CD4-positive, alpha-beta T cell treated with Interleukin-17A for 1 hour (primary cell): Measurements from ENCODE around the gene OS9.
A peak's percentile ranks its signal among the peaks of the same experiment; 100 is the strongest.

Source experiments
- DNase-seq: peaks from one replicate; pipeline ENCODE4 v3.0.0-alpha.2; 2020

Gene OS9

DNA sequence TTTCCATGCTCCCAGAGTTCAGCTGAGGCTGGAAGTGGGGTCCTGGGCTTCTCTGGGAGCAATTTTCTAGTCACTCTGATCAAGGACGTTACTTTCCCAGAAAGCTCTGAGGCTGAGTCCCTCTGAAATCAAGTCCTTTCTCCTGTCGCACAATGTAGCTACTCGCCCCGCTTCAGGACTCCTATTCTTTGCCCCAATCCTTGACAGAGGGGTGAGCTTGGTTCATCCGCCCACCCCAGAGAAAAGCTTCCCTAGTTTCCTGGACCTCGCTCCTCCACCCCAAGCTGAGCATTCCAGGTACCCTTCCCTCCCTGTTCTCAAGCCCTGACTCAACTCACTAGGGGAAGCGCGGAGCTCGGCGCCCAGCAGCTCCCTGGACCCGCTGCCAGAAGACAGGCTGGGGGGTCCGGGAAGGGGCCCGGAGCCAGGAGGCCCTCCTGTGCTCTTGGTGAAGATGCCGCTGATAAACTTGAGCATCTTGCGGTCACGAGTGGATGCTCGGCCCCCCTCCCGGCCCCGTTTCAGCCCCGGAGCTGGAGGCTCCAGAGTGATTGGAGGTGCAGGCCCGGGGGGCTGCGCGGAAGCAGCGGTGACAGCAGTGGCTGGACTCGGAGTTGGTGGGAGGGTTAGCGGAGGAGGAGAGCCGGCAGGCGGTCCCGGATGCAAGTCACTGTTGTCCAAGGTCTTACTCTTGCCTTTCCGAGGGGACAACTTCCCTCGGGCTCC, 43.0 kb downstream of the OS9 start:
- DNase-seq = no peak

DNA sequence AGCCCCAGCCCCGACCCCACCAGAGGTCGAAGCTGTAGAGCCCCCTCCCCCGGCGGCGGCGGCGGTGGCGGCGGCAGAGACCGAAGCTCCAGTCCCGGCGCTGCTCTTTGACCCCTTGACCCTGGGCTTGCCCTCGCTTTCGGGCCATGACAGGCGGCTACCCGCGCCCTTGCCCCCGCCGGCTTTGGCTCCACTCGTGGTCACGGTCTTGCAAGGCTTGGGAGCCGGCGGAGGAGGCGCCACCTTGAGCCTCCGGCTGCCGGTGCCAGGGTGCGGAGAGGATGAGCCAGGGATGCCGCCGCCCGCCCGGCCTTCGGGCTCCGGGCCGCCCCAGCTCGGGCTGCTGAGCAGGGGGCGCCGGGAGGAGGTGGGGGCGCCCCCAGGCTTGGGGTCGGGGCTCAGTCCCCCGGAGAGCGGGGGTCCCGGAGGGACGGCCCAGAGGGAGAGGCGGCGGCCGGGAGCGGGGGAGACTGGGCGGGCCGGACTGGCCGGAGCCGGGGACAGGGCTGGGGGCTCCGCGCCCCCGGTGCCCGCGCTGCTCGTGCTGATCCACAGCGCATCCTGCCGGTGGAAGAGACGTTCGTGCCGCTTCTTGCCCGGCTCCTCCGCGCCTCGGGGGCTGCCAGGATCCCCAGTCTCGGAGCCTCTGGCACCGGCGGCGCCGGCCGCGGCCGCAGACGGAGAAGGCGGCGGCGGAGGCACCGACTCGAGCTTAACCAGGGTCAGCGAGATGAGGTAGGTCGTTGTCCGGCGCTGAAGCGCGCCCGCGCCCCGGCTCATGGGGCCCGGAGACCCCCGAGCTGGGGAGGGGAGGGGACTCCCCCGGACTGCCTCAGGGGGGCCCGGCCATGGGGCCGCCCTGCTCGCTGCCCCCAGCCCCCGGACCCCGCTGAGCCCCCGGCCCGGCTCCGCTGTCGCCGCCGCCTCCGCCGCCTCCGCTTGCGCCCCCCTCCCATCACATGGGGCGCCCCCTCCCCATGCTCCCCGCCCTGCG, 43.8 kb downstream of the OS9 start:
- DNase-seq = no peak

DNA sequence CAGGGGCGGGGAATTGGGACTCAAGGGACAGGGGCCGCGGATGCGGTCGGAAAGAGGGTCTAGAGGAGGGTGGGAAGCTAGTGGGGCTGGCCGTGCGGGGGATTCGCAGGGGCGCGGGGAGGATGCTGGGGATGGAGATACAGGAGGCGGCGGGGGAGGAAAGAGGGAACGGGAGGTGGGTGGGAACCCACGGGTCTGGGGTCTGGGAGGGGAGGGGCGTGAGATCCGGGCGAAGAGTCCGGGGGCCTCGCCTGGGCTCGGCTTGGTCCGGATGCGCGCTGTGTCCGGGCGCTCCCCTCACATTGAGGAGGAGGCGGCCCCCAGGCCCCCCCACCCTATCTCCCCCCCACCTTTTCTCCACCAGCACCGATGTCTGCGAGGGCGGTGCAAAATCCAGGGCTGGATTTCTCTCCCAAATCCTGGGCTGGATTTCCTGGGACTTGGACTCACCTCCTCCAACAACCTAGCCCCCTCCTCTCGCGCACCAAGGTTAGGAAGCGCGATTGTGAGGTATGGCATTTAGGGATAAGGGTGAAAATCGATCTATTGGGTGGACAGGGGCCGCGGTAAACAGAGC, 44.8 kb downstream of the OS9 start, which contains the start of gene AGAP2:
AGAP2 (minus strand) TSS at position 82 of the 577 bp plus-strand sequence. CDS start 496 bp downstream, outside the sequence.
- DNase-seq = no peak

DNA sequence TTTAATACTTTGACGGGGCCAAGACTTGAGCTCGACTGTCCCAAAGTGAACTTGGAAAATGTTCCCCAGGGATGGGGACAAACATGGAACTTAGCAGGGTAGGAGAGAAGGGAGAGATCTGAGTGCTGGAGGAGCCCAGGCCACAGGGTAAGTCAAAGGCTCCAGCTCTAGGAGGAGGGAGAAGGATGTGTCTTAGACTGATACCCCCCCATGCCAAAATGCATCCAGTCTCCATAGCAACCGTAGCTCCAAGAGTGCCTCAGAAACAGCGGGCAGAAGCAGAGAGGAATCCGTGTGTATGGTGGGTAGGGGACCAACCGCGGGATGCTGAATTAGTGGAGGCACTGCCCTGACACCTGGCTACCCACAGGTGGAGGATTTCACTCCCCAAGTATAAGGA, 45.5 kb downstream of the OS9 start:
- DNase-seq = no peak

DNA sequence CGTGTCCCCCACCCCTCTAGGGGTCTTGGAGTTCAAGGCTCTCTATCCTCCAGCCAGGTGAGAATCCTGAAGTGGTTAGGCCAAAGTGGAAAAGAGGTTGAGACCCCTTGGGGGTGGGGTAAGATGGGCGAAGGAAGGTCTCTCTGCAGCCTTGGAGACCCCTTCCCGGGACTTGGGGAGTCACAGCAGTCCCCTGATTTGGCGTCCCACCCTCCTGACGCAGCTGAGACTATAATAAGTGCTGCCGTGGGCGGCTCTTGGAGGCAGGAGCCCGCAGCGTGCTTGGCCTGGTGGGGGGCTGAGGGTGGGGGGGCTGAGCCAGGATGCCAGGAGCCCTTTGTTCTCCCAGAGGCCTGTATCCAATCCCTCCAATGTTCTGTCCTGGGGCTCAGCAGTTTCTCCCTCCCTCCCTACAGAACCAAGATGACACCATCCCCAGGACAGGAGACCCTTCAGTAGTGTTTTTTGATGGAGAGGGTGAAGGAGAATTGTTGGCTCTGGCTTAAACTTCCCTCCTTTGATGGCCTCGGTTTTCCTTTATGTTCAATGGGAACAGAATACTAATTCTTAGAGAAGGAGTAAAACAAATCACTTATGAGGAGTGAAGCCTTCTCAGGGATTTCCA, 46.1 kb downstream of the OS9 start:
- no peak for DNase-seq

DNA sequence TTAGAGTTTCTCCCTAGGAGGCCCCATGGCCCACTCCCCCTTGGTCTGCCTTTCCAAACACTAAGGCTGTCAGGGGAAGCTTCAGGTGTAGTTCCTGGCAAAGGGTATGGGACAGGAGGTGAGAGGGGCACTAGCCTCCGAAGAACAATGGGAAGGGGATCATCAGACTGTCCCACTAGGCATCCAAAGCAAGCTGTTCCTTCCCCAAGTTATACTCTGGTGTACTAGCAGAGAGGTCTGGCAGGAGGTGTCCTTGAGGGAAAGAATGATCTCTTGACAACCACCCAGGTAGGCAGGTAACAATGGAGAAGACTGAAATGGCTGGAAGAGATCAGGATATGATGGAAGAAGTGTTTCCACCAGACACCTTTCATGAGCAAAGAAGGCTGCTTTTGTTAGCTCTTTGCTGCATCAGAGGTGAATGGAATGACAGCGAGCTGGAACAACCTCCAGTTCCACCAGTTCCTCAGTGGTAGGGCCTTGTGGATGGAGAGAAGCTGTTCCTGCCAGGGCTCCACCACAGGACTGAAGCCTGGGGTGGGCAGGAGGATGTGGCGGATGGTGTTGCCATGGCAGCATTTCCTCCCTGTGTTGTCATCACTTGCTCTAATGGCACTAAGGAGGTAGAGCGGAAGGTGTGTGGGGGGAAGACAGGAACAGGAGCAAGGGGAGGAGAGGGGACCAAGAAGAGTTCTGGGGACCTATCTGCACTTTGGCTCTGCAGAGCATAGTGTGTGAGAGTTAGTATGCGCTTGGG, 46.9 kb downstream of the OS9 start:
- peak; percentile 91 for DNase-seq

DNA sequence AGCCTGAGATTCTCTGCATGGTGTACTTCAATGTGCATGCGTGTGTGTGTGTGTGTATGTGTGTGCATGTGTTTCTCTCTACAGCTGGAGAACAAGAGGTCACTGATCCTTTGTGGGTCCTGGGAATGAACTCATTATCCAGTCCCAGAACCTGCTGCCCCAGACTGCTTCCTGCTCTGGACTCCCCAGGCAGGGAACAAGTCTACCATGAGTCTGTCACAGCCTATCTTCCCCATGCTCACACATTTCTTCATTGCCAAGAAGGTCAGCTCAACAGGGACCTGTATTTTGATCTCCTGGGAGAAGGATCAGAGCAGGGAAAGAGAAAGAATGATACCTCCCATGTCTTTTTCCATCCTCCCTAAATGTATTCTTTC, 47.5 kb downstream of the OS9 start:
- DNase-seq = no peak

DNA sequence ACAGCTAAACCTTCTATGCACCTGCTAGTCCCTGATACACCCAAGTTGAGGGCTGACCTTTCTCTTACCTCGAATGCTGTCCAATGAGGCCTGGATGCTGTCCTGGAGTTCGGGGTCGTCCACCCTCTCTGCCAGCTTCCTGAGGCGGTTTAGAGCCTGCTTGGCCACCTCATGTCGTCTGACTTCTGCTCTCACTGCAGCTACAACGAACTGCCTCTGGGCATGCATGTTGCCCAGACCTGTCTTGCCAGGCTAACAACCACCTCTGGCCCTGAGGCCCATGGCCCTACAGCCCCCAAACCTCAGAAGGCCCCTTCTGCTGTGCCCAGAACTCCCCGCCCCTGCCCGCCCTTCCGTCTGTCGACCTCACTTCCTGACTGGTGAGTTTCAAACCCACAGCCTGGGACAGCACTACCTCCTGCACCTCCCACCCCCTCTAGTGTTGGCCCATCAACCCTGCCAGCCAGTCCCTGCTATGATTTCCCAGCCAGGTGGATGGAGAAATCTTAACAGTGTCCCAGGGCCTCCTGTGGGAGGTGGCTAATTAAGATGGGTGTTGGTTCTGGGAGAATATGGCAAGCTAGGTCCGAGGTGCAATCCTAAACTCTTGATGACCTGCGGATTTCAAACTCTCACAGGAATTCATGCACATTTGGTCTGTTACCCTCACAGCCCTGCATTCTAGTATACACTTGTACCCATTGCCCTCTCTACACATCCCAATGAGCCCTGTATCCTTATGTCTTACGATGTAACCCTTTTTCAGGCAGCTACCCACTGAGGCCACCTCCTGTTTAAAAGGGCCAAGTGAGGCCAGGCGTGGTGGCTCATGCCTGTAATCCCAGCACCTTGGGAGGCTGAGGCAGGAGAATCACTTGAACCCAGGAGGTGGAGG, 48.2 kb downstream of the OS9 start:
- DNase-seq = peak; percentile 91

DNA sequence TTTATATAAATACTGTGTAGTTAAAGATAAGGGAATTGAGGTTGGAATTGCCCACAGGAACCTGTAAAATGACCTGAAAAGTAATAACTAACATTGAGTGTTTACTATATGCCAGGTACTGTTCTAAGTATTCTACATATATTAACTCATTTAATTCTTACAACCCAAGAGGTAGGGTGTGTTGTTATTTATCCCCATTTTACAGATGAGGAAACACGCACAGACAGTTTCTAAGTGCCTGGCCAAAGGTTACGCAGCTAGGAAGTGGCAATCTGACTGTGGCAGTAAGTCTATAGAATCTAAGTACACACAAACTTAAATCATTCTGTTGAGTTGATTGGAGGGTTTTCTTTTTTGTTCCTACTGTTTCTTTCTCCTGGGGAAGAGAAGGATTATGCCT, 49.8 kb downstream of the OS9 start:
- no peak for DNase-seq

DNA sequence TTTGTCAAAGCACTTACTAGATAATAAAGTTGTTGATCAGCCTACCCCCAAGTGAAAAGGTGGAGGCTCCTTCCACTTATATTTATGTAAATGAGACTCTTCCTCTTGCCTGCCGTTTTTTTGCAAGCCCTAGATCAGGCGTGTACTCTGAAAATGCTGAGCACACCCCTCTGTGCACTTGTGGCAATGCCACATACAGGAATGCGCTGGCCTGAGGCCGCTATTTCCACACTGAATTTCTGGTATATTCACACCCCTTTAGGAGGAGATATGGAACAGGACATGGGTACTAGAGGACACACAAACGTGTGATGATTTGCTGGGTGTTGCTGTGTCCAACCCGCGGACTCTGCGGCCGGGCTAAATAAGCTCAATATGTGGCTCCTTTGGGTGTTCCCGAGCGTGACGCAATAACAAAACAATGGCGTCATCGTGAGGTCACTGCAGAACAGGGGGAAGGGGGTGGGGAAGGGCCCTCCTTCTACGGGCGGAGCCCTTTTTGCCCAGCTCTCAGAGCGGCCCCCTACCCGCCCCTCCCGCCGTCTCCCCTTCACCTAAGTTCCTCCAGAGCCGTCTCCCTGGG, 50.4 kb downstream of the OS9 start:
- DNase-seq = peak; percentile 88

DNA sequence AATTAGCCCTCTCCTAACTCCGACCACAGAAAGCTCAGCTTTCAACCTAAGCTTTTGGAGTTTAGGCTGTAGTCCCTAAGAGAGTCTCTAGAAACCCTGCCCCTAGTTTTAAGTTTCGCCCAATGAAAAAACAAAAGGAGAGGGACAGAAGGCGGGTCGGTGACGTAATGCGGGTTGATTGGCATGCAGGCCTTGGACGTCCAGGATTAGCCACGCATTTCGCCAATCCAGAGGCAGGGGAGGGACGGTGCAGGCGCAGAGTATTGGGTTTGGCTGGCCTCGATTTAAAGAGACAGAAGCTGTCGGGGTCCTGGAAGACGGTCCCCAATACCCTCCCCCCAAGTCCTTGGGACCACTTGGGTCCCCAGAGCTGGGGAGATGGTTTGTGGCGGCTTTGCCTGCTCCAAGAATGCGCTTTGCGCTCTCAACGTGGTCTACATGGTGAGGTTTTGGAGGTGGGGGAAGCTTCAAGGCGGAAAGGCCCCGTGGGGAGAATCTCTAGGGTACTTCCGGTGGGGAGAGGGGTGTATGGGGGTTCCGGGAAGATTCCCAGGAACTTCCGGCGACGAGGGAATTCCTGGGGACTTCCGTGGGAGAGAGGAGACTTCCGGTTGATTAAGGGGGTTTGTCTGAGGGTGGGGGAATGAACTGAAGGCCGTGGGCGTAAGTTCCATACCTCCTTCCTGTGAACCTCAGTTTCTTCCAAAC, 51.0 kb downstream of the OS9 start, which contains the start of gene TSPAN31:
TSPAN31 (plus strand) TSS at position 263 of the 708 bp plus-strand sequence; CDS start at position 379, 116 bp downstream.
- DNase-seq = peak; percentile 97

DNA sequence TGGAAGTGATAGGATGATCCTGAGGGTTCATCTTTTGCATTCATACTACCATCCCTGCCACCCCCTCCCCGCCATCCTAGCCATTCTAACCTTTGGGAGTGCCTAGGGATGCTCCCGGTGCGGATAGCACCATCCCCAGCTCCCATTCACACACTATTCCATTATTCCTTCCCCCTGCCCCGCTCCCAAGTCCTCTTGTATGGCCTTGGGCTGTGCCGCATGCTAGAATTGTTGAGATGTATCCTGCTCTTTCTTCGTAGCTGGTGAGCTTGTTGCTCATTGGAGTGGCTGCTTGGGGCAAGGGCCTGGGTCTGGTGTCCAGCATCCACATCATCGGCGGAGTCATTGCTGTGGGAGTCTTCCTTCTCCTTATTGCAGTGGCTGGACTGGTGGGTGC, 51.6 kb downstream of the OS9 start:
- DNase-seq = no peak

DNA sequence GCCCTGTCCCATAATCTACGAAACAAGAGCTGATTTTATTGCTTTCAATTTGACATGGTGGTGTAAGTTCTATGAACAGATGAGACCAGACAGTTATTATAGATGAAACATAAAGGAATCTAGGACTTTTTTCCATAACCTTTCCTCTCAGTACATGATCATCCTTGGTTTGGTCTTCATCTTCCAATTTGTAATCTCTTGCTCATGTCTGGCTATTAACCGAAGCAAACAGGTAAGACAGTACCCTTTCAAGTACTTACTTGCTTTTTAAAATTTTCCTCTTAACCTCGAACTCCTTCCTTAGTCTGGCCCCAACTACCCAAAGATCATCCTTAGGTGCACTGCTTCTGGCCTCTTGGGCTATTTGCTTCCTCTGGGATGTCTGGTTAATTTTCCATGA, 52.1 kb downstream of the OS9 start:
- DNase-seq = no peak

DNA sequence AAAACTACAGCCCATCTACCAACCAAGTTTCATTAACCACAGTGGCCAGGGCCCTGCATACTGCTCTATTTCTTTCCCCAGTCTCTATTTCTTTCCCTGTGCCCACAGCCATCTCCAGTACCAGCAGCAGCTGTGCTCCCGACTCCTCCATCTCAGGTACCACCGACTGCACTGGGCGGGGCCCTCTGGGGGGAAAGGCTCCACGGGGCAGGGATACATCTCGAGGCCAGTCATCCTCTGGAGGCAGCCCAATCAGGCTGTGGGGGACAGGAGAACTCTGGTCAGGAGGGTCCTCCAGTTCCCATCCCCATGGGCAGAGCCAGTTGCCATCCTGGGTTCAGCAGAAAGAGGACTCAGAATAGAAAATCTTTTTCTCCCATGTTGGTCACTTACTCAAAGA, 55.1 kb downstream of the OS9 start:
- DNase-seq = no peak

DNA sequence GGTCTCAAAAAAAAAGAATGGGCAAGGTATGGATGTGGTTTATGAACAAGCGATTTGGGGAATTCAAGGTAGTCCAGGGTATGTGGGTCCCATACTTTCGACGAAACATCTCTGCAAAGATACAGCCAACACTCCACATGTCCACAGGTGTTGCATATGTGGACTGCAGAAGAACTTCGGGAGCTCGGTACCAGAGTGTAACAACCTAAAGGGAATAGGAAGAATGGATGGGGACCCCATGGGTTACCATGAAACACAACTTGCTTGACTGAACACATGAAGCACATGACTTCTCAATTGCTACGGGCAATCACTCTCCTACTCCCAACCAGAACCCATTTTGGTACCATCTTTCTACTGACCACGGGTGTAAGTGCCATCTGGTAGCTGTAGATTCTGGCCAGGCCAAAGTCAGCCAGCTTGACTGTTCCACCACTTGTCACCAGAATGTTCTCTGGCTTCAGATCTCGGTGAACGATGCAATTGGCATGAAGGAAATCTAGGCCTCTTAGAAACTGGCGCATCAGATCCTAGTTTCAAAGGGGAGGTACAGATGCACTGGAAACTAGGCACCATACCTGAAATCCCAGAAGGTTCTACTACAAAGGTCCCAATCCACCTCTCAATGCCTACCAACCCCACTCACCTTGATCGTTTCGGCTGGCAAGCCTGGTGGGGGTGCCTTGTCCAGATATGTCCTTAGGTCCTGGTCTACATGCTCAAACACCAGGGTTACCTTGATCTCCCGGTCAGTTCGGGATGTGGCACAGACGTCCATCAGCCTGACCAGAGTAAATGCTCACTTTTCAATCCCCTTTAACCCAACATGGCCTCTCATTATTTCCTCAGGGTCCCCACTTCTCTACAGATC, 56.9 kb downstream of the OS9 start:
- no peak for DNase-seq

DNA sequence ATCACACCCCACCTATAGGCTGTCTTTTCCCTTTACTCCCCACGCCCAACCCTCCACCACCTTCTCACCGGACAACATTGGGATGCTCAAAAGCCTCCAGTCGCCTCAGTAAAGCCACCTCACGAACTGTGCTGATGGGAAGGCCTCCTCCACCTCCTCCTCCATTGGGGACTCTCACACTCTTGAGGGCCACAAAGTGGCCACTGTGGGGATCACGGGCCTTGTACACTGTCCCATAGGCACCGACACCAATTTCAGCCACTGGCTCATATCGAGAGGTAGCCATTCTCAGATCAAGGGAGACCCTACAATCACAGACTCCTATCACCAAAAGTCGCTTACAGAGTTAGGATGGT, 57.5 kb downstream of the OS9 start:
- no peak for DNase-seq

DNA sequence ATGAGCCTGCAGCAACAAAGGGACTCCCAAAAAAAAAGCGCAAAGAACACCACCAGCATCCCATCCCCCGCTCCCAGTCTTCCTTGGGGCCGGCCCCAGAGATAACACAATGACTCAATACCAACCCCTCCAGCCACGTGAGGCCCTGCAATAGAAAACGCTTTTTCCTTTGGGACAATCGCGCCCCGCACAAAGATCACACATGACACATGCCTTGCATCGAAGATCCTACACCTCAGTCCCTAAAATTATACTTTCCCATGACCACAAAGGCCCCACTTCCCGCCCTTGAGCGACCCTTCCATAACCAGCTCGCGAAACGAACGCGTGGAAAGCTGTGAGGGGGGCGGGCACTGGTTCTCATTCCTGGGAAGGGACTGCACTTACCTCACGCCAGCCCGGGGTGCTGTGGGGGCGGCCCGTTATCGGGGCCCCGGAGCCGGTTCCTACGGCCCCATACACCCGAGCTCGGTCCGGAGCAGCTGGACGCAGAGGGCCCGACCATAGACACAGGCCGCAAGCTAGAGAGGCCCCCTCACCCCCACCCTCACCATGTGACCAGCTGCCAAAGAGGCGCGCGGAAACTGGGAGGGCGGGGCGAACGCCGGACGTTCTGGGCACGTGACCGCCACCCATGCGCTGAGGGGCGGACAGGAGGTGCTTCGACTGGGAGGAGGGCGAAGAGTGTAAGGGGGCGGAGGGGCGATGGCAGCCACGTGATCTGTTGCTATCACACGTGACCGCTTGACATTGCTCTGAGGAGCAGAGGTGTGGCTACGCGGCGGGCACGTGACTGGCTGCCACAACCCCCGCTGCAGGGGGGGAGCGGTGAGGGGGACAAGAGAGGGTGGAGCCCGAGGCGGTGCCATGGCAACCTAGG, 58.1 kb downstream of the OS9 start, which contains the start of gene CDK4:
CDK4 (minus strand) TSS at position 523 of the 880 bp plus-strand sequence. CDS start 593 bp downstream, outside the sequence.
- peak; percentile 100 for DNase-seq

DNA sequence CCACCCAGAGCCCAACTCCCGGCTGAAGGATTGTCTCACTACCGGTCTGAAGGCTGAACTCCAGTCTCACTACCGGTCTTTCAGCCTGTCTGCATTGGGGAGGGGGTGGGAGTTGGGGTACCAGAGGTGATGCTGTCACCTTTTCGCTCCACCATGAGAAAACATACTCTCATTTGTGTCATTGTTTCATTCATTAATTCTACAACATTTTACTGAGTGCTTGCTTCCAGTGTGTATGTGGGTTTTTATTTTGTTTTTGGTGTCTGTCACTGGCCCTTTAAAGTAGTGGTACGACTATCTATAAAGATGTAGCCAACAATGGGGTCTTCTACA, 58.7 kb downstream of the OS9 start:
- no peak for DNase-seq
